CD14-positive monocyte (primary cell): ENCODE data around the gene AIPL1. TPM values are rescaled to one million over a fixed set of nuclear protein-coding genes. Genes with fewer than 3 reads are reported as not detected.

ENCODE experiments used
- DNase-seq, 3 donors: peaks; one replicate each; pipeline ENCODE4 v3.0.0-alpha.2; 2011 to 2022
- H2AFZ ChIP-seq: 2 replicates; pipeline ENCODE4 v1.6.0; 2012; ENCODE audit warnings: mild to moderate bottlenecking, low read depth, low read length, inconsistent platforms; ENCODE audit not compliant: insufficient read depth, poor library complexity, severe bottlenecking
- H3K27ac ChIP-seq, 2 donors: 1 replicate in 1 of 2; 2 replicates in 1 of 2; pipeline ENCODE4 v1.5.1; 2012 to 2013; ENCODE audit warnings: low read length in 2 of 2, control low read depth in 1 of 2, inconsistent platforms in 1 of 2, low read depth in 1 of 2, mild to moderate bottlenecking in 1 of 2
- H3K27me3 ChIP-seq, 2 donors: one replicate each; pipeline versions ENCODE4 v1.6.0 to v1.6.1; 2011 to 2013; ENCODE audit warnings: low read length in 2 of 2; ENCODE audit not compliant: control insufficient read depth in 2 of 2, insufficient read depth in 2 of 2
- H3K36me3 ChIP-seq, 2 donors: replicated peaks in 1 of 2; 1 replicate in 1 of 2; 2 replicates in 1 of 2; pipeline versions ENCODE4 v1.5.1 to v1.6.1; 2012 to 2013; ENCODE audit warnings: low read length in 2 of 2, control low read depth in 1 of 2, inconsistent platforms in 1 of 2, mild to moderate bottlenecking in 1 of 2; ENCODE audit not compliant: insufficient read depth in 2 of 2, control insufficient read depth in 1 of 2
- H3K4me1 ChIP-seq, 2 donors: 1 replicate in 1 of 2; 2 replicates in 1 of 2; pipeline versions ENCODE4 v1.5.1 to v1.6.1; 2012 to 2013; ENCODE audit warnings: low read length in 2 of 2, control low read depth in 1 of 2, inconsistent platforms in 1 of 2, mild to moderate bottlenecking in 1 of 2, moderate library complexity in 1 of 2; ENCODE audit not compliant: insufficient read depth in 2 of 2, control insufficient read depth in 1 of 2
- H3K4me2 ChIP-seq: replicated peaks from 2 replicates; pipeline ENCODE3; 2012; ENCODE audit warnings: low read length, moderate library complexity, mild to moderate bottlenecking; ENCODE audit not compliant: poor library complexity, severe bottlenecking; ENCODE audit errors: extremely low read depth
- H3K4me3 ChIP-seq, 3 experiments: fragments of 200-600 bp in 1 of 3; sonication (generic) in 1 of 3; replicated peaks in 1 of 3; 1 replicate in 2 of 3; 2 replicates in 1 of 3; pipeline ENCODE4 v1.5.1; 2011 to 2013; ENCODE audit warnings: low read length in 3 of 3, mild to moderate bottlenecking in 3 of 3, control low read depth in 2 of 3, low read depth in 2 of 3, inconsistent platforms in 1 of 3, moderate library complexity in 1 of 3
- H3K79me2 ChIP-seq: 2 replicates; pipeline ENCODE4 v1.6.0; 2012; ENCODE audit warnings: mild to moderate bottlenecking, control low read depth, inconsistent platforms, low read length, moderate library complexity; ENCODE audit not compliant: insufficient read depth
- H3K9ac ChIP-seq: 2 replicates; pipeline ENCODE4 v1.6.0; 2017; ENCODE audit warnings: low read length, mild to moderate bottlenecking; ENCODE audit not compliant: insufficient read depth, poor library complexity, severe bottlenecking
- H3K9me3 ChIP-seq, 2 donors: replicated peaks in 1 of 2; 1 replicate in 1 of 2; 2 replicates in 1 of 2; pipeline versions ENCODE4 v1.5.1 to v1.6.1; 2012 to 2013; ENCODE audit warnings: low read length in 2 of 2, control low read depth in 1 of 2; ENCODE audit not compliant: control insufficient read depth in 1 of 2, insufficient read depth in 1 of 2
- H4K20me1 ChIP-seq: 2 replicates; pipeline ENCODE4 v1.6.0; 2012; ENCODE audit warnings: mild to moderate bottlenecking, low read length, control low read depth, moderate library complexity; ENCODE audit not compliant: insufficient read depth
- H3K27ac Mint-ChIP-seq, 7 donors: one replicate each; pipeline ENCODE4 v1.8.0; 2020; ENCODE audit warnings: mild to moderate bottlenecking in 7 of 7, mixed read lengths in 7 of 7, moderate library complexity in 6 of 7, inconsistent platforms in 2 of 7
- H3K27me3 Mint-ChIP-seq, 3 donors: one replicate each; pipeline ENCODE4 v1.8.0; 2021 to 2022; ENCODE audit warnings: low read depth in 3 of 3, mild to moderate bottlenecking in 3 of 3, mixed read lengths in 3 of 3, moderate library complexity in 3 of 3, inconsistent platforms in 1 of 3
- H3K36me3 Mint-ChIP-seq, 2 donors: one replicate each; pipeline ENCODE4 v1.8.0; 2020; ENCODE audit warnings: mixed read lengths in 2 of 2, inconsistent platforms in 1 of 2, mild to moderate bottlenecking in 1 of 2
- H3K4me1 Mint-ChIP-seq: one replicate; pipeline ENCODE4 v1.8.0; 2020; ENCODE audit warnings: mild to moderate bottlenecking, mixed read lengths
- H3K4me3 Mint-ChIP-seq, 2 donors: one replicate each; pipeline ENCODE4 v1.8.0; 2020; ENCODE audit warnings: mild to moderate bottlenecking in 2 of 2, mixed read lengths in 2 of 2, moderate library complexity in 1 of 2
- H3K9me3 Mint-ChIP-seq, 7 donors: one replicate each; pipeline ENCODE4 v1.8.0; 2020 to 2022; ENCODE audit warnings: mixed read lengths in 7 of 7, mild to moderate bottlenecking in 6 of 7, moderate library complexity in 6 of 7, inconsistent platforms in 2 of 7
- CTCF ChIP-seq: fragments of 200-600 bp; IDR thresholded peaks from one replicate; pipeline ENCODE4 v1.8.0; 2022; ENCODE audit warnings: antibody characterized with exemption, mild to moderate bottlenecking
- WGBS: methylation state at CpG from one replicate; pipeline ENCODE4 v1.1.5; 2013; ENCODE audit warnings: missing lambda C conversion rate; ENCODE audit not compliant: insufficient coverage; 5-methylcytosine and 5-hydroxymethylcytosine counted together
- intact Hi-C, 2 donors: fragments of 100-400 bp; cut with micrococcal nuclease; formaldehyde crosslinking; loops; one replicate each; pipeline versions ENCODE4 v1.15.0 to v1.15.1; 2023
- polyA plus RNA-seq, 3 donors: library from polyadenylated mRNA; depleted of rRNA in 1 of 3; unstranded in 2 of 3; stranded (reverse) in 1 of 3; fragments of 300-500 nt in 2 of 3; fragments of >200 nt in 1 of 3; fragmentation: Illumina TruSeq in 2 of 3; gene quantifications; 1 replicate in 2 of 3; 2 replicates in 1 of 3; pipeline ENCODE4 v1.2.3, GENCODE V29; 2012 to 2021

AIPL1 gene
- polyA plus RNA-seq, 3 donors, result not detected

DNA sequence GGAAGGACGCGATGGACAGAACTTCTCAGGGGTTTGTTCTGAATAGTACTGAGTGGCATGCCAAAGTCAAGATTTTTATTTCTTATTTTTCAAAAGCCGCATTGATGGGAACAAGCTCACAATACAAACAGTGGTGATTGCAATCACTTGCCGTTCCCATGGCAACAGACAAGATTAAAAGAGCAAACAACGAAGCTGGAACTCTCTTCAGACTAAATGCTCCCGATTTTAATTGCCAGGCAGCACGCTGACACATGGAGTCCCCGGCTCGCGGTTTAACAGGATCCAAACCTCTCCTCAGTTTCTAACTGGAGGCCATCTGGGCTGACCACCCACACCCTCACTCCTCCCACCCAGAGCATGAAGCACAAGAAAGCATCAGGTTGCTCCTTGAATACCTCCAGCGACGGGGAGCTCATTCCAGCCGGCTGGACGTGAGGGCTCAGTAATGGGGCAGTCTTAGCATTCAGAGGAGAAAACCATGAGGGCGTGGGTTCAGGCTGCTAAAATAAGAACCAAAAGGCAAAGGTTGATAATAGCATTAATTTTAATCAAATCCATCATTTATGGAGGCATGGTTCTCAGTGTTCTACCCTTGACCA is 41.5 kb downstream of the AIPL1 start:
- Histone ChIP-seq H3K79me2 (no peaks in the 10 kb centered on the region), H2AFZ (no peak overlapping the region), H4K20me1 (no peaks in the 10 kb centered on the region), H3K36me3 (no peaks in the 10 kb centered on the region), H3K4me3 (no peak overlapping the region), H3K27ac (no peak overlapping the region), H3K27me3 (peaks cover 0 to 2% of the 10 kb centered on the region in 2 donors), H3K4me2 (no peak overlapping the region), H3K4me1 (no peaks in the 10 kb centered on the region), H3K9me3 (no peaks in the 10 kb centered on the region), H3K9ac (no peak overlapping the region)
- peaks cover 2 to 7% (median 4%) of the 10 kb centered on the region in 3 donors for H3K27me3 Mint-ChIP-seq
- no peaks in the 10 kb centered on the region for H3K36me3 Mint-ChIP-seq
- no peak overlapping the region for H3K27ac Mint-ChIP-seq
- intact Hi-C loops, result no loop called here
- DNase-seq, result no peak
- H3K4me1 Mint-ChIP-seq, result no peaks in the 10 kb centered on the region
- WGBS, result 61% methylated on average over 10 of the region's 15 CpGs
- H3K4me3 Mint-ChIP-seq, result no peak overlapping the region
- TF ChIP-seq CTCF, result no peak
- peaks cover 0 to 10% (median under 1%) of the 10 kb centered on the region in 7 donors for H3K9me3 Mint-ChIP-seq

- Mint-ChIP-seq H3K27ac (no peak overlapping the region), H3K27me3 (peaks cover 2 to 7% (median 4%) of the 10 kb centered on the region in 3 donors), H3K36me3 (no peaks in the 10 kb centered on the region), H3K4me1 (no peaks in the 10 kb centered on the region), H3K9me3 (peaks cover 0 to 7% (median 0%) of the 10 kb centered on the region in 7 donors), H3K4me3 (no peak overlapping the region)
- H3K79me2 ChIP-seq, result no peaks in the 10 kb centered on the region
- H2AFZ ChIP-seq, result no peak overlapping the region
- H3K4me1 ChIP-seq, result no peaks in the 10 kb centered on the region
- H3K4me3 ChIP-seq, result no peak overlapping the region
- DNase-seq, result no peak
- intact Hi-C loops, result no loop called here
- H3K9ac ChIP-seq, result no peak overlapping the region
- TF ChIP-seq CTCF, result no peak
- H3K4me2 ChIP-seq, result no peak overlapping the region
- no peak overlapping the region for H3K27ac ChIP-seq
- H3K9me3 ChIP-seq, result no peaks in the 10 kb centered on the region
- no peaks in the 10 kb centered on the region for H3K27me3 ChIP-seq
- 94% methylated on average over 2 of the region's 13 CpGs for WGBS
- no peaks in the 10 kb centered on the region for H3K36me3 ChIP-seq
- H4K20me1 ChIP-seq, result no peaks in the 10 kb centered on the region
Observed at GRCh38 chr17:6392609-6393350, 42.1 kb downstream of the AIPL1 start.
